ENCODE measurements around the gene TAGLN2.

Gene TAGLN2

GRCh38 chr1:159924791-159925718, at the start of gene TAGLN2:
TAGLN2 (minus strand) TSS chr1:159925507; CDS start chr1:159920509, 4,998 bp downstream.
- DNase-seq, result peak; percentile 73

DNA sequence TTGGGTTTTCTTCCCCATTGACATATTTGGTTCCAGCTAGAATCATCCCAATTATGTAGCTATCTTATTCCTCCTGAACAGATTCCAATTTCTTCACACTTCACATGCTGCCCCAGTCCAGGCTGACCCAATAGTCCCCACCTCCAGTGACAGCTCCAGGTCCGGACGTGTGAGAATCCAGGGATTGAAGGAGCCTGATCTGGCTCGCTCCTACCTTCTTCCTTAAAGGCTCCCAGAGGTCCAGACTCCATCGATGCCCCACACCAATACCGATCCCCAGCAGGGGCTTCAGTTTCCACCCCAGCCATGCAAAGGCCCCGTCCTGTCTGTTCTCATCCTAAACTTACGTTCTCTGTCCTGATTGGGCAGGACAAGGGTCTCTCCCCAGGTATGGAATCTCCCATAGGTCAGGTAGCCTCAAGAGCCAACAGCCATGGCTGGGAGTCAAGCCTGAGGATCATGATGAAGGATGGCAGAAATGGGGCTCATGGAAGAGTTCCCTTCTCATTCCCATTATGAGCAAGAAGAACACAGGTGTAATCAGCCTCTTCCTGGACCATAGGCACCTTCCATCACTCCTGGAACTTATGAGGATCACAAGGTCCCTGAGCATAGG, 49.2 kb upstream of the TAGLN2 start:
- no peak for DNase-seq

- DNase-seq, result no peak
These were observed 48.1 kb upstream of the TAGLN2 start for GRCh38 chr1:159973350-159973940.

- DNase-seq, result no peak
These were observed 47.3 kb upstream of the TAGLN2 start for GRCh38 chr1:159972443-159973205.

DNA sequence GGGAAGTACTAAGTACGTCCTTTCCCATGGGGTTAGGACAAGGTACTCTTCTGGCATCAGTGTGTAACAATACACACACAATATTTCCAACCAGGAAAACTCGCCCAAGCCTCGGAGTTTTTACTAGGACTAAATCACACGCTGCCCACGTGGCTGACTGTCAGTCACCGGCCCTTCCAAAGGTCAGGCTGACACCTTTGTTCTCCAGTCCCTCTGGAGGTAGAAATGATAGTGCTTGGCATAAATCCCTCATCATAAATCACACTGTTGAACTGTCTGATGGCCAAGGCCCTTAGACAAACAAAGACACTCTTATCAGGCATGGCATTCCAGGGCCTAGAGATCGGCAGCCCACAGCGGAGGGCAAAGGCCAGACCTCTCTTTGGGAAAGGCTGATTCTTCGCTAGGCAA, 45.6 kb upstream of the TAGLN2 start:
- no peak for DNase-seq

- no peak for DNase-seq
These were observed 43.6 kb upstream of the TAGLN2 start for GRCh38 chr1:159968901-159969300.

GRCh38 chr1:159965263-159965662, 40.0 kb upstream of the TAGLN2 start:
- DNase-seq, result no peak

DNA sequence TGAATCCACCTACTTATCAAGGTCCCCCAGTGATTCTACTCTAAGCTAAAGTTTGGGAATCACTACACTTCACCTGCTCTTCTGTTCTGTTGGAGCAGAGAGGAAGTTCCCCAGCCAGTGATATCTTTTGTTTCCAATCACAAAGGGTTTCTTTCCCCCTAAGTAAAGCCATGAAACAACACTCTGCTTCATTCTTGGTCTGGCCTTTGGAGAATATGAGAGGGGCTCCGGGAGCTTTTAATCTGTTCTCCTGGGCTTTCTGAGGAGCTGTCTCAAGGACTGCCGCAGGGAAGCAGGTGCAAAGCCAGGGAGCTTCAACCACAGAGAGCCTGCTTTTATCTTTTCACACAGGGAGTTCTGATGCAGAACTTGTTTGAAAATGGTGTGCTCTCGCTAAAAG, 38.8 kb upstream of the TAGLN2 start:
- no peak for DNase-seq

- no peak for DNase-seq
These were observed 36.9 kb upstream of the TAGLN2 start for GRCh38 chr1:159962176-159962575.

GRCh38 chr1:159961636-159962035, 36.3 kb upstream of the TAGLN2 start:
- no peak for DNase-seq

- DNase-seq, result no peak
These were observed 35.5 kb upstream of the TAGLN2 start for GRCh38 chr1:159960721-159961381.

GRCh38 chr1:159959451-159959850, 34.1 kb upstream of the TAGLN2 start:
- DNase-seq, result no peak

DNA sequence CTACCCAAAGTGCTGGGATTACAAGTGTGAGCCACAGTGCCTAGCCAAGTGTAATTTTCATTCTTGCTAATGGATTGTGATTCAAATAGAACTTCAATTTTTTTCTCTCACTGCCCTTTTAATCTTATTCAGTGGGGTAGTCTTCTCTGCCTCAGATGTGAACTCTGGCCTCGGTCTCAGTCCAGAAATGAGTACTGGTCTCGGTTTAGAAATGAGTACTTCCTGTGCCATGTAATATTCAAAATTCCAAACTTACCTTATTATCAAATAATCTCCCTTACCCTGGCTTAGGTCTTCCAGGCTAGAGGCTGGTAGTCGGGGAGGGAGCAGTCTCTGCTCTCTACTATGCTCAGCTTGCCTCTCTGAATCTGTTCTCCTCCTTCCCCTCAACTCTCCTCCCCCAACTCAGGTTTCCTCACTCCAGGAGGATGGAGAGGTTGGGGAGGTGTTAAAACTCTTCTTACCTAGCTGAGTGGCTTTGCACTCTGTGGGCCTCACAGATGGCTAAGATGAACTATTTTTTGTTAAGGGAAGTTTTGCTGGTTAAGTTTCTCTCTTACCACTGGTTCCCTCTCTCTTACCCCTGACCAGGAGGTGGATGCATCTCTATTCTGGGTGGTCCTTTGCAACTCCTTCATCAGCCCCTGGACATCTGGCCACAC, 33.5 kb upstream of the TAGLN2 start:
- DNase-seq, result no peak

GRCh38 chr1:159957824-159958268, 32.5 kb upstream of the TAGLN2 start:
- DNase-seq, result no peak

DNA sequence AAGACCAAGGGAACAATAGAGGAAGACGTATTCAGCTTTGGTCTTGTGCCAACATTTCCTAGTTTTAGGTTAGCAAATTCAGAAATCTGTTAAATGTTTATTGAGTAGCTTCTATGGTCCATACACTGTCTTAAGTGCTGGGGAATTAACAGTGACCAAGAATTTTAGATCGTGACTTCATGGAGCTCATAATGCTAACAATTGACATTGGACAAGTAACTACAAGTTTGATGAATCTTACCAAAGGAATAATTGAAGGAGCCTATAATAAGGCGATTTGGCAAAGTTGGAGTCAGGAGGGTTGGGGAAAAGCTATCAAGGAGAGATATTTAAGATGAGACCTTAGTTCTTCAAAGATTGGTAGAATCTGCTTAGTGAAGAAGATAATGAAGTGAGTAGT, 30.1 kb upstream of the TAGLN2 start:
- DNase-seq, result no peak

- DNase-seq, result no peak
These were observed 28.5 kb upstream of the TAGLN2 start, which contains the start of gene SLAMF9 for GRCh38 chr1:159953536-159954515. SLAMF9 (minus strand) TSS chr1:159954237; CDS start chr1:159954137, 100 bp downstream.

- DNase-seq, result no peak
These were observed 27.6 kb upstream of the TAGLN2 start for GRCh38 chr1:159952932-159953331.

- no peak for DNase-seq
These were observed 26.2 kb upstream of the TAGLN2 start for GRCh38 chr1:159951551-159951950.

- DNase-seq, result no peak
These were observed 25.7 kb upstream of the TAGLN2 start for GRCh38 chr1:159951016-159951415.

DNA sequence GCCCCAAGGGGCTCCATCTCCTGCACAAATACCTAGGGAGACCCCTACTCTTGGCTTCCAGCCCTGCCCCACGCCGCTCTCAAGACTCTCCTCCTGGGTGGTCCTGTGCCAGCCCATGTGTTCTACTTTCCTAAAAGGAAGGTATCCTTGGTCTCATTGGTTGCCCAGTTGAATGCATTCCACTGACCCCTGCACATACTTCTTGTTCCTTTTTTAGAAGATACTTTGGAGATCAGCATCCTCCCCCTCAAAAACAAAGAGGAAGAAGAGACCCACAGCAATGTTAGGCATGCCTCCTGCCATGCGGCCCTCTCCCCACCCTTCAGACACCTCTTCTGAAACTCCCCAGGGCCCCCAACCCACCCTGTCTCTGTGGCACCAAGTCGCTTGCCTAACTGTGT, 24.7 kb upstream of the TAGLN2 start:
- DNase-seq, result no peak

- no peak for DNase-seq
These were observed 23.8 kb upstream of the TAGLN2 start for GRCh38 chr1:159949123-159949522.
